GM21529 (cell line): ENCODE results near the gene PIK3R3.
A peak's percentile ranks its signal among the peaks of the same experiment; 100 is the strongest.

Experiments
- ATAC-seq: cut with Tn5 transposase; IDR thresholded peaks from one replicate; pipeline ENCODE4 v1.9.1; 2021; ENCODE audit not compliant: unreplicated experiment

The PIK3R3 gene

DNA sequence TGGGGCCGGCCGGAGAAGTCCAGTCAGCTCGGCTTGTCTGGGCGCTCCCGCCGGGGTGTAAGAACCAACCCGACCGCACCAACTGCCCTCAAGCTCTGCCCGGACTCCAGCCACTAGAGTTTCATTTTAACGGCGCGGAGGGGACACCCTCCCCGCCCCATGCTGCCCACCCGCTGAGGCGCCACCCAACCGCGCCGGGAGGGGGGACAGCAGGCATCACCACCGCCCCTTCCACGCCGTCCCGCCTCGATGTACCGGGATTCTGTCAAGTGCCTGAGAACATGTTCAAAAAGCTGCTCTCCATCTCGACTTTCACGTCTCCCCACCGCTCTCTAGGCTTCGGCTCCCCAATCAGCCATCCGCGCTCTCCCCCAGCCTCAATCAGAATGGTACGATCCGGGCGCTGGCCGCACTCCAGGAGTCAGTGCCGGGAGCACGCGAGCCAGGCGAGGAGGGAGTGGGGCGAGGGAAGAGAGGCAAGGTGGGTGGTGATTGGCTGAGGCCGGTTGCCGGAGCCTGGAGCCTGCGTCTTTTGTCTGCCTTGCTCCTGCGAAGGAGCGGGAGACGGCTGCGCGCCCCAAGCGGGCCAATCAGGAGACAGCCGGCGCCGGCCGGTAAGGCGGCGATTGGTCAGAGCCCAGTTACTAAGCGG lies at the start of gene PIK3R3:
Gene PIK3R3 (minus strand): TSS at position 101 of the 652 bp plus-strand sequence. CDS start 677 bp downstream, outside the sequence.
- ATAC-seq = peak; percentile 88

DNA sequence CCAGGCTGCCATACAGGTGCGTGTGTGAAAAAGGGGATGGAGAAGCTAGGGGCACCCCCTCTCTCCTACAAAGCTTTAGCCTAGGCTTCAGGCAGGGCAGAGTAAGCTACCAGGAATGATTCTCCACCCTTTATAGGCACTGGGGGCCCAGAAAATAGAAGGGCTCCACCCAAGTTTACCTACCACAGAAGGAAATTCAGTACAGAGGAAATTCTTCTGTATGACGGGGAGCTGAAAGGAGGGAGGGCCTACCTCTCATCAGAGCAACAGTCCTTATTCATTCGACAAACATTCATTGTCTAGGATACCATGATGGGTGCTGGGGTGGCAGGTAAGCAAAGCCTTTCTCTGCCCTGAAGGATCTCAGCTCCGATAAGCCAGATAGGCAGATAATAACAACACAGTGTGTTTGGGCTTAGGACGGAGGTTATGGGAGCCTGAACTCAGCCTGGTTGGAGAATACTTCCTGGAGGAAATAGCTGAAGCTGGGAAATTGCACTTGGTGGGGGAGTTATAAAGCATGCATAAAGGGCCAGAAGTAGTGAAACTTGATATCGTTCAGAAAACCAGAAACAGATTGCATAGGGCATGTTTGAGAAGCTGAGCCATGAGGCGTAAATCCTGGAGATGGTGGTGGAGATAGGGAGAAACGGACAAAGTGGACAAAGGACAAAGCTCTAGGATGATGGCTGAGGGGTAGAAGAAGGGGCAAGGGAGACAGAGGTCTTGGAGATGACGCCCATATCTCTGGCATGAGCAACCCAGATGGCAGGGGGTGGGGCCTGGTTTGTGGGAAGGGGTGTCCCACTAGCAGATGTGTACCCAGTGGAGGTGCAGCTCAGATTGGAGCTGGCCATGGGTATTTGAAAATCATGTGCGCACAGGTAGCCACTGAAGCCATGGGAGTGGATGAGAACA lies 49.2 kb upstream of the PIK3R3 start:
- ATAC-seq = no peak

GRCh38 chr1:46180082-46180616 lies 47.7 kb upstream of the PIK3R3 start:
- ATAC-seq = no peak

GRCh38 chr1:46179138-46180081 lies 47.0 kb upstream of the PIK3R3 start:
- ATAC-seq = peak; percentile 58

DNA sequence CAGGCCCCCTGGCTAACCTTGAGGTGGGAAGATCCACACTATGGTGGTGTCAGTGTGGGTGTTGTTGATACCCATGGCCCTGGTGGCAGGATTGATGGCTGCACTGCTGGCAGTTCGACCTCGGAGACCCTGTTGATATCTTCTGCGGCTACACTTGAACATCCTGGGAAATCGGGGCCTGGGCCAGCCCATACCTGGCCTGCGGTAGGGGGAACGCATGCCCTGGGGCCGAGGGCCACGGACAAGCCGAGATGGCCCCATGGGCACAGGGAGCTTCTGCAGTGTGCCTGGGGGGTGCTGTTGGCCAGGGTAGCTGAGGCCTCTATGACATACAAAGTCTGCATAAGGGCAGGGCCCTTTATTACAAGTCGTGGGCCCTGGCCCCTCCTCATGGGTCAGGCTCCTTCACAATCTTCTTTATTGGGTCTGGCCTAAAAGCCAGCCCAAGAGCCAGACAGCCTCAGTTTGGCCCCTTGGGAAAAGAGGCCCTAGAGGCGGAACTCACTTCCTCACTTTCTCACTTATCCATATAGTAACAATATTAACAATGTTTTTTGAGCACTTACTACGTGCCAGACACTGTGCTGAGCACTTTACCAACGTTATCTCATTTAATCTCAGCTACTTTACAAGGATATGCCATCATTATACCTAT lies 43.9 kb upstream of the PIK3R3 start, which contains the start of gene P3R3URF:
Gene P3R3URF (minus strand): TSS at position 278 of the 655 bp plus-strand sequence. CDS start 17 bp downstream, at position 261.
- no peak for ATAC-seq

DNA sequence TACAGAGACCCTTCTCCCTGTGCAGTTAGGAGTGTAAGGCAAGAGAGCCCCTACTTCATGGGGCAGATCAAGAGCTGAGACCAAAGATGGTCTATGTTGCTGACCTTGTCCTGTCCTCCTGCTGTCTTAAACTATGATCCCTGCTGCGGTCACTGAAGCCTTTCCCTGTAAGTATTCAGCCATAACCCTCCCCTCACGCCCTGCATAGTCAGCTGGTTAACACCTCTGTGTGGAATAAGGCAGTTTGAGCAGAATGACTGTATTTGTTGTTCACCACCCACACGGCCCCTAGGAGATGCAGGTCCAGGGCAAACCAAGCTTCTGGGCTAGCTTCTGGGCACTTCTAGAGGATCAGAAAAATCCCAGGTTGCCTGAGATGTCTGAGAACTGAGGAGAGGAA lies 42.8 kb upstream of the PIK3R3 start:
- no peak for ATAC-seq

- no peak for ATAC-seq
These were observed 42.2 kb upstream of the PIK3R3 start, which contains the start of gene TSPAN1 for GRCh38 chr1:46174448-46175231. TSS of gene TSPAN1 (plus strand) at chr1:46175087. CDS start at chr1:46181108, 6,021 bp downstream.

DNA sequence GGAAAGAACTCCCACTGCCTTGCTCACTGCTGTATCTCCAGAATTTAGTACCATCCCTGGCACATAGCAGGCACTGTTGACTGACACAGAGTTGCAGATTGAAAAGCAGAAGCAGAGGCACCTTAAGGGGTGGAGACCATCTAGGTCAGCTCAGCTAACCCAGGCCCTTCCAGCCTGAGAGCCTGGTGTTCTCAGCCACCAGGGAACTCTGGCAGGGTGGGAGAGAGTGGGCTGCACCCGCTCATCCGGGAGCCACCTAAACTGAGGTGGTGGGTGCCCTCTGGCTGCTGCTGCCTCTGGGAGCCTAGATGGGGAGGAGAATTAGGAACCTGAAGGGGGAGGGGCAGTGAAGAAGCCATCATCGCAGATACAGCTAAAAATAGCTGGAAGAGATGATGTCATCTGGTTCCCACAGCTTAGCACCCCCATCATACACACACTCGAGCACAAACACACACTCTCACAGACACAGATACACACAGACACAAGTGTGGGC lies 41.0 kb upstream of the PIK3R3 start:
- no peak for ATAC-seq

- ATAC-seq = no peak
These were observed 39.9 kb upstream of the PIK3R3 start for GRCh38 chr1:46172321-46172720.

GRCh38 chr1:46171871-46172270 lies 39.4 kb upstream of the PIK3R3 start:
- ATAC-seq = no peak

GRCh38 chr1:46171351-46171750 lies 38.9 kb upstream of the PIK3R3 start:
- no peak for ATAC-seq

GRCh38 chr1:46169811-46170454 lies 37.5 kb upstream of the PIK3R3 start:
- no peak for ATAC-seq

DNA sequence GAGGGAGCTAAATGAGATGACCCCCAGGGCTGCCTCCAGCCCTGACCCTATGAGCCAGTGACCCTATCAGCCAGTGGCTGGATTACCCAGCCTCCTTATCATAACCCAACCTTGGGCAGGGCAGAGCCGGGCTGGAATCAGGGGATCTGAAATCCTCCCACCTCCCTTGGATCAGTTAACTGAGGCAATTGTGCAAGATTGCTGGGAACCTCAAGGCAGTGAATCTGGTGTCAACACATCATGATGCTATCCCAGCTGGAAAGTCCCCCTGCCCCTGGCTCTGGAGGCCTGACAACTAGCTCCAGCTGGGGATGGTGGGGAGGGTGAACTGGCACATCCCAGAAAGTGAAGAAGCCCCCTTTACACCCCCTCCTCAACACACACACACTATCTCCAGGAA lies 36.0 kb upstream of the PIK3R3 start:
- no peak for ATAC-seq

- ATAC-seq = no peak
These were observed 34.4 kb upstream of the PIK3R3 start for GRCh38 chr1:46166521-46167462.

DNA sequence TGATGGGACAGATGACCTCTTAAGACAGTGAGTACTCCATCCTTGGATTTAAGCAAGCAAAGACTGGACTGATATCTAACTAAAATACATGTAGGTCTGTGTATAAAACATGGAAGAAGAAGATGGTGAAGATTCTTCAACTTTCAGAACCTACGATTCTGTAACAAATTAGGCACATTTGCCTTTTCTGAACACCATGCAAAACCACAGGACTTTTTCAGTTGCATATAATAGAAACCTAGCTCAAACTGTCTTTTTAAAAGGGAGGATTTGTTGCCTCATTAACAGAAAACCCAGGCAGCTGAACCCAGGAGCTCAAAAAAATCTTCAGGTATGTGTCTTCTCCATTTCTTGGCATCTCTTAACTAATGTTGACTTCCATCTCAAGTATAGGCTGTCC lies 27.8 kb upstream of the PIK3R3 start:
- ATAC-seq = no peak

- ATAC-seq = no peak
These were observed 27.1 kb upstream of the PIK3R3 start for GRCh38 chr1:46159516-46159915.
